BE2C (cell line): ENCODE results near the gene ERCC3.
"Not testable (repeated sequence)": the region's sequence is repeated elsewhere in the genome, so short reads cannot be mapped to it uniquely, and the experiment has no call there.

Source experiments
- DNase-seq: peaks from one replicate; pipeline ENCODE4 v3.0.0-alpha.2; 2020
- H3K27me3 ChIP-seq: fragments of 250-450 bp; sonication (Bioruptor Pico); 2 replicates; pipeline ENCODE4 v1.5.1; 2020; ENCODE audit warnings: mild to moderate bottlenecking
- H3K36me3 ChIP-seq: fragments of 250-450 bp; sonication (Bioruptor Pico); 2 replicates; pipeline ENCODE4 v1.5.1; 2020; ENCODE audit warnings: mild to moderate bottlenecking
- H3K4me1 ChIP-seq: fragments of 250-450 bp; sonication (Bioruptor Pico); 2 replicates; pipeline ENCODE4 v1.5.1; 2020
- H3K4me3 ChIP-seq: 2 replicates; pipeline ENCODE4 v1.5.1; 2011; ENCODE audit warnings: low read depth, low read length
- H3K9me3 ChIP-seq: fragments of 250-450 bp; sonication (Bioruptor Pico); 2 replicates; pipeline ENCODE4 v1.5.1; 2020
- CTCF ChIP-seq: IDR thresholded peaks from 2 replicates; pipeline ENCODE4 v1.5.1; 2012; ENCODE audit warnings: mild to moderate bottlenecking, low read depth, low read length

Gene ERCC3

GRCh38 chr2:127219171-127220070 lies 74.5 kb downstream of the ERCC3 start:
- Histone ChIP-seq H3K36me3 (no peaks in the 10 kb centered on the region), H3K4me3 (peak overlapping the region; percentile 31), H3K27me3 (peaks cover 19% of the 10 kb centered on the region), H3K4me1 (no peaks in the 10 kb centered on the region), H3K9me3 (no peaks in the 10 kb centered on the region)
- TF ChIP-seq CTCF = no peak
- DNase-seq = peak; percentile 19

GRCh38 chr2:127218812-127219170 lies 75.2 kb downstream of the ERCC3 start:
- no peak for TF ChIP-seq CTCF
- H3K4me1 ChIP-seq = no peaks in the 10 kb centered on the region
- DNase-seq = no peak
- H3K27me3 ChIP-seq = peaks cover 19% of the 10 kb centered on the region
- H3K9me3 ChIP-seq = no peaks in the 10 kb centered on the region
- no peaks in the 10 kb centered on the region for H3K36me3 ChIP-seq
- peak overlapping the region; percentile 31 for H3K4me3 ChIP-seq

GRCh38 chr2:127217470-127218325 lies 76.2 kb downstream of the ERCC3 start:
- Histone ChIP-seq H3K36me3 (no peaks in the 10 kb centered on the region), H3K27me3 (peaks cover 19% of the 10 kb centered on the region), H3K4me3 (no peak overlapping the region), H3K9me3 (no peaks in the 10 kb centered on the region), H3K4me1 (no peaks in the 10 kb centered on the region)
- TF ChIP-seq CTCF = no peak
- no peak for DNase-seq

- TF ChIP-seq CTCF = no peak
Observed at GRCh38 chr2:127216593-127216992, 77.4 kb downstream of the ERCC3 start.

GRCh38 chr2:127216095-127216494 lies 77.8 kb downstream of the ERCC3 start:
- H3K4me1 ChIP-seq = no peaks in the 10 kb centered on the region
- no peaks in the 10 kb centered on the region for H3K9me3 ChIP-seq
- DNase-seq = no peak
- peaks cover 19% of the 10 kb centered on the region for H3K27me3 ChIP-seq
- H3K4me3 ChIP-seq = no peak overlapping the region
- no peaks in the 10 kb centered on the region for H3K36me3 ChIP-seq
- no peak for TF ChIP-seq CTCF

More at GRCh38 chr2:127216593-127216992, 77.4 kb downstream of the ERCC3 start:
- Histone ChIP-seq H3K36me3 (no peaks in the 10 kb centered on the region), H3K27me3 (peaks cover 19% of the 10 kb centered on the region), H3K4me3 (no peak overlapping the region), H3K4me1 (no peaks in the 10 kb centered on the region), H3K9me3 (no peaks in the 10 kb centered on the region)
- no peak for DNase-seq

- not testable (repeated sequence) for H3K4me1 ChIP-seq, H3K9me3 ChIP-seq, H3K4me3 ChIP-seq, H3K27me3 ChIP-seq, DNase-seq, H3K36me3 ChIP-seq
Observed at GRCh38 chr2:127214201-127214600, 79.7 kb downstream of the ERCC3 start.
